Measurements from ENCODE around the gene SIRT3.
"Not testable (repeated sequence)": the region's sequence is repeated elsewhere in the genome, so short reads cannot be mapped to it uniquely, and the experiment has no call there.

DNA sequence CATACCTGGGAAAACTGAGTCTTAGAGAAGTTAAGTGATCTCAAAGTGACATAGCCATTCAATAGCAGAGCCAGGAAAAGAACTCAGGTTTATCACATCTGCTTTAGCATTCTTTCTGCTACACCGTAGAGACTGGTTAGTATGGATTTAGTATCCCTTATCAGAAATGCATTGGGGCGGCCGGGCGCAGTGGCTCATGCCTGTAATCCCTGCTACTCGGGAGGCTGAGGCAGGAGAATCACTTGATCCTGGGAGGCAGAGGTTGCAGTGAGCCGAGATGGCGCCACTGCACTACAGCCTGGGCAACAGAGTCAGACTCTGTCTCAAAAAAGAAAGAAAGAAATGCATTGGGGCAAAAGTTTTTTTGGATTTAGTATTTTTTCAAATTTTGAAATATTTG lies 2.2 kb upstream of the SIRT3 start:
- TF ChIP-seq, protein P1, sequence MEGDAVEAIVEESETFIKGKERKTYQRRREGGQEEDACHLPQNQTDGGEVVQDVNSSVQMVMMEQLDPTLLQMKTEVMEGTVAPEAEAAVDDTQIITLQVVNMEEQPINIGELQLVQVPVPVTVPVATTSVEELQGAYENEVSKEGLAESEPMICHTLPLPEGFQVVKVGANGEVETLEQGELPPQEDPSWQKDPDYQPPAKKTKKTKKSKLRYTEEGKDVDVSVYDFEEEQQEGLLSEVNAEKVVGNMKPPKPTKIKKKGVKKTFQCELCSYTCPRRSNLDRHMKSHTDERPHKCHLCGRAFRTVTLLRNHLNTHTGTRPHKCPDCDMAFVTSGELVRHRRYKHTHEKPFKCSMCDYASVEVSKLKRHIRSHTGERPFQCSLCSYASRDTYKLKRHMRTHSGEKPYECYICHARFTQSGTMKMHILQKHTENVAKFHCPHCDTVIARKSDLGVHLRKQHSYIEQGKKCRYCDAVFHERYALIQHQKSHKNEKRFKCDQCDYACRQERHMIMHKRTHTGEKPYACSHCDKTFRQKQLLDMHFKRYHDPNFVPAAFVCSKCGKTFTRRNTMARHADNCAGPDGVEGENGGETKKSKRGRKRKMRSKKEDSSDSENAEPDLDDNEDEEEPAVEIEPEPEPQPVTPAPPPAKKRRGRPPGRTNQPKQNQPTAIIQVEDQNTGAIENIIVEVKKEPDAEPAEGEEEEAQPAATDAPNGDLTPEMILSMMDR (conservative IDR thresholded peaks at IDR 0.05; ENCODE audit: low read depth, low read length), result not testable (repeated sequence)
- TF ChIP-seq MAFK (IDR thresholded peaks at IDR 0.05; ENCODE audit: low read depth, low read length); MXI1 (IDR thresholded peaks at IDR 0.05; ENCODE audit: borderline replicate concordance, low read depth, low read length); POLR2A (IDR thresholded peaks at IDR 0.05; ENCODE audit: low read depth, low read length); CHD1 (IDR thresholded peaks at IDR 0.05; ENCODE audit: low read depth, low read length); SMC3 (IDR thresholded peaks at IDR 0.05; ENCODE audit: low read depth, low read length); RAD21 (IDR thresholded peaks at IDR 0.05; ENCODE audit: low read length); BHLHE40 (IDR thresholded peaks at IDR 0.05; ENCODE audit: low read depth, low read length): not testable (repeated sequence)

All from IMR-90 (cell line).